Activated CD8-positive, alpha-beta T cell treated with anti-CD3 and anti-CD28 coated beads for 36 hours (primary cell): ENCODE results near the gene NME9. TPM values are rescaled to one million over a fixed set of nuclear protein-coding genes. Genes with fewer than 3 reads are reported as not detected.
A peak's percentile ranks its signal among the peaks of the same experiment; 100 is the strongest.

ENCODE experiments used
- ATAC-seq: fragments of 200-7000 bp; cut with Tn5 transposase; one replicate; pipeline ENCODE4 v1.10.0; 2021; ENCODE audit warnings: mild to moderate bottlenecking, moderate library complexity
- CTCF ChIA-PET: fragments of 350-600 bp; sonication (Branson Sonifier 250); formaldehyde crosslinking; loops from one replicate; lab custom pipeline; 2021; ENCODE audit warnings: antibody characterized with exemption; lab: Charles Lee
- POLR2A ChIA-PET: fragments of 350-600 bp; sonication (Branson Sonifier 250); formaldehyde crosslinking; loops from one replicate; lab custom pipeline; 2021; ENCODE audit warnings: antibody characterized with exemption; lab: Charles Lee
- DNase-seq: peaks from one replicate; pipeline ENCODE4 v3.0.0-alpha.2; 2020
- H3K27ac Mint-ChIP-seq: one replicate; pipeline ENCODE4 v1.8.0; 2021; ENCODE audit warnings: mild to moderate bottlenecking, mixed read lengths
- H3K27me3 Mint-ChIP-seq: one replicate; pipeline ENCODE4 v1.8.0; 2021; ENCODE audit warnings: mixed read lengths
- H3K36me3 Mint-ChIP-seq: one replicate; pipeline ENCODE4 v1.8.0; 2021; ENCODE audit warnings: low read depth, mixed read lengths
- H3K4me1 Mint-ChIP-seq: one replicate; pipeline ENCODE4 v1.8.0; 2021; ENCODE audit warnings: low read depth, mixed read lengths
- H3K4me3 Mint-ChIP-seq: one replicate; pipeline ENCODE4 v1.8.0; 2021; ENCODE audit warnings: mild to moderate bottlenecking, moderate library complexity, mixed read lengths
- H3K9me3 Mint-ChIP-seq: one replicate; pipeline ENCODE4 v1.8.0; 2021; ENCODE audit warnings: mixed read lengths
- intact Hi-C: fragments of 100-400 bp; cut with micrococcal nuclease; formaldehyde crosslinking; loops from one replicate; pipeline ENCODE4 v1.10.0; 2022
- total RNA-seq, 2 experiments: library from RNA; stranded (reverse); gene quantifications; one replicate each; pipeline ENCODE4 v1.2.3, GENCODE V29; 2021
- TF ChIP-seq, protein P1 (sequence below): fragments of 200-600 bp; IDR thresholded peaks from one replicate; pipeline ENCODE4 v1.8.0; 2022; ENCODE audit warnings: antibody characterized with exemption, mild to moderate bottlenecking

NME9 gene
- total RNA-seq, 2 experiments from 2014 or later = 0.45 TPM; not detected in 1

DNA sequence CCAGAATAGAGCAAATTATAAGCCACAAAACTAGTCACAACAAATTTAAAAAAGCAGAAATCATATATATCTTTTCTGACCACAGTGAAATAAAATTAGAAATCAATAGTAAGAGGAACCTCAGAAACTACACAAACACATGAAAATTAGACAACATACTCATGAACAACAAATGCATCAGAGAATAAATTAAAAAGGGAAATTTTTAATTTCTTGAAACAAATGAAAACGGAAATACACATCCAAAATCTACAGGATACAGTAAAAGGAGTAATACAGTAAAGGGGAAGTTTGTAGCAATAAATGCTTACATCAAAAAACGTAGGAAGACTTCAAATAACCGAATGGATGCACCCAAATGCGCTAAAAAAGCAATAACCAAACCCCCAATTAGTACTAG lies 19.2 kb downstream of the NME9 start:
- intact Hi-C loops = no loop called here
- Mint-ChIP-seq H3K27ac (no peak overlapping the region), H3K9me3 (peaks cover 21% of the 10 kb centered on the region), H3K4me1 (peaks cover 3% of the 10 kb centered on the region), H3K4me3 (no peak overlapping the region), H3K27me3 (no peaks in the 10 kb centered on the region), H3K36me3 (peaks cover 17% of the 10 kb centered on the region)
- no peak for ATAC-seq
- DNase-seq = no peak
- TF ChIP-seq, protein P1, sequence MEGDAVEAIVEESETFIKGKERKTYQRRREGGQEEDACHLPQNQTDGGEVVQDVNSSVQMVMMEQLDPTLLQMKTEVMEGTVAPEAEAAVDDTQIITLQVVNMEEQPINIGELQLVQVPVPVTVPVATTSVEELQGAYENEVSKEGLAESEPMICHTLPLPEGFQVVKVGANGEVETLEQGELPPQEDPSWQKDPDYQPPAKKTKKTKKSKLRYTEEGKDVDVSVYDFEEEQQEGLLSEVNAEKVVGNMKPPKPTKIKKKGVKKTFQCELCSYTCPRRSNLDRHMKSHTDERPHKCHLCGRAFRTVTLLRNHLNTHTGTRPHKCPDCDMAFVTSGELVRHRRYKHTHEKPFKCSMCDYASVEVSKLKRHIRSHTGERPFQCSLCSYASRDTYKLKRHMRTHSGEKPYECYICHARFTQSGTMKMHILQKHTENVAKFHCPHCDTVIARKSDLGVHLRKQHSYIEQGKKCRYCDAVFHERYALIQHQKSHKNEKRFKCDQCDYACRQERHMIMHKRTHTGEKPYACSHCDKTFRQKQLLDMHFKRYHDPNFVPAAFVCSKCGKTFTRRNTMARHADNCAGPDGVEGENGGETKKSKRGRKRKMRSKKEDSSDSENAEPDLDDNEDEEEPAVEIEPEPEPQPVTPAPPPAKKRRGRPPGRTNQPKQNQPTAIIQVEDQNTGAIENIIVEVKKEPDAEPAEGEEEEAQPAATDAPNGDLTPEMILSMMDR = no peak
- ChIA-PET CTCF (no interaction called here), POLR2A (no interaction called here)

DNA sequence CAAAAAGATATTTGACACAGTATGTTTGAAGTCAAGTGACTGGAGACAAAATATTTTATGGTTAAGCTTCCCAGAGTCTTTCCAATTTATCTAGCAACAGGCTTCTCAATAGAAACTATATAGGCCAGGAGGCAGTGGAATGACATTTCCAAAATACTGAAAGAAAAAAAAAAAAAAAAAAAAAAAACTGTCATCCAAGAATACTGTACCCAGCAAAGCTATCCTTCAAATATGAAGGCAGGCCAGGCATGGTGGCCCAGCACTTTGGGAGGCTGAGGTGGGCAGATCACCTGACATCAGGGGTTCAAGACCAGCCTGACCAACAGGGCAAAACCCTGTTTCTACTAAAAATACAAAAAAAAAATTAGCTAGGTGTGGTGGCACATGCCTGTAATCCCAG lies 20.9 kb downstream of the NME9 start:
- POLR2A ChIA-PET = no interaction called here

DNA sequence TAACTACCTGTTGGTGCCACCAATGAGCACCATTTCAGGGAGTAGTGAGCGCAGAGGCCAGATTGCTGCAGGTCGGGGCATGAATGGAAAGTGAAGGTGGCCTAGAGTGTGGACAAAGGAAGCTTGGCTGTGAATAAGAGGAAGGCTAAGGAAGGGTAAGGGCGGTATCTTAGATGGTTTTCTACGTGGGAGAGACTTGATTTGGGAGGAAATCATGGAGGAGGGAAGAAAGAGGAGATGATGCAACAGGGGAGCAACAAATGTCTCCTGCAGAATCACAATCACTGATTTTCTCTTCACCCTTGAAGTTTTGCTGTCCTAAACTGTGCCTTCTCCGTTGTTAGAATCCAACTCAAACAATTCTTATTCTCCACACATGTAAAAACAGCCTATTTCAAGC lies 21.8 kb downstream of the NME9 start:
- DNase-seq (no peak), ATAC-seq (no peak)
- H3K27me3 Mint-ChIP-seq = no peaks in the 10 kb centered on the region
- peaks cover 21% of the 10 kb centered on the region for H3K9me3 Mint-ChIP-seq
- TF ChIP-seq, protein P1 = no peak
- H3K27ac Mint-ChIP-seq = peak overlapping the region; percentile 48
- H3K4me3 Mint-ChIP-seq = no peak overlapping the region
- H3K4me1 Mint-ChIP-seq = peaks cover 3% of the 10 kb centered on the region
- ChIA-PET CTCF (no interaction called here), POLR2A (no interaction called here)
- intact Hi-C loops = no loop called here
- H3K36me3 Mint-ChIP-seq = peaks cover 17% of the 10 kb centered on the region

More for the DNA sequence above, 20.9 kb downstream of the NME9 start:
- peaks cover 21% of the 10 kb centered on the region for H3K9me3 Mint-ChIP-seq
- TF ChIP-seq, protein P1 = no peak
- no peak for DNase-seq
- ATAC-seq = no peak
- H3K36me3 Mint-ChIP-seq = peaks cover 17% of the 10 kb centered on the region
- no peaks in the 10 kb centered on the region for H3K27me3 Mint-ChIP-seq
- CTCF ChIA-PET = no interaction called here
- peaks cover 3% of the 10 kb centered on the region for H3K4me1 Mint-ChIP-seq
- no peak overlapping the region for H3K27ac Mint-ChIP-seq
- H3K4me3 Mint-ChIP-seq = no peak overlapping the region
- intact Hi-C loops = no loop called here

DNA sequence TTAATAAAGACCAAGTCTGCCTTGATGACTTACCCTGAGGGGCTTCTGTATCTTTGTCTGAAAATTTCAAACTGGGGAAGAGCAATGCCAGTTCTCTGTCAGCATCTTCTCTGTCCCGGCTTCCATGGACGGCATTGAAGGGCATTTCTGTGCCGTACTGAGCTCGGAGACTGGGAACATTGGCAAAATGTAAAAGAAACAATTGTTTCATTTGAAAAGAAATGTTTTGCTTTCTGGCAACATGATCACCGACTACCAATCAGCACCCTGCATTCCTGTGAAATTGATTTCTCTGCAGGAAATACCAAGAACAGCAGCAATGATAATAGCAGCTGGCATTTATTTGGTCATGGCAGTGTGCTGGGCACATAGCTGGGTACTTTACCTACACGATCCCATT lies 26.2 kb downstream of the NME9 start:
- DNase-seq (no peak), ATAC-seq (no peak)
- ChIA-PET POLR2A (no interaction called here), CTCF (no interaction called here)
- H3K36me3 Mint-ChIP-seq = peaks cover 15% of the 10 kb centered on the region
- TF ChIP-seq, protein P1 = no peak
- no peaks in the 10 kb centered on the region for H3K27me3 Mint-ChIP-seq
- H3K27ac Mint-ChIP-seq = no peak overlapping the region
- intact Hi-C loops = no loop called here
- H3K4me3 Mint-ChIP-seq = no peak overlapping the region
- H3K4me1 Mint-ChIP-seq = no peaks in the 10 kb centered on the region
- peaks cover 10% of the 10 kb centered on the region for H3K9me3 Mint-ChIP-seq

DNA sequence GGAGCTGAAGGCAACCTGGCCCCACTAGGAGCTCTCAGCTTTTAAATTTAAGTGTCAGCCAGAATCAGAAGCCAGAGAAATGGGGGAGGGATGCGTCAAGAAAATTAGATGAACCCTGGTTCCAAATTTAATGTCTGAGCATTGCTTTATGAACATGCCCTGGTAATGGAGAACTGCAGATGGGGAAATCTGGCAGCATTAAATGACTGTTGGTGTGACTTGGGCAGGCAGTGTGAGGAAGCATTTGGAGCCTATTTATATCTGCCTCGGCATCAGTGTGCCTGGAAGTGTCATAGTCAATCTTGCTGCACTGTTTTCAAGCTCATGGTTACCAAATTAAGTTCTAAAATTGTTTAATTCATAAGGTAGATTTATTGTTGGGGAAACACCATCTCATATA lies 29.0 kb downstream of the NME9 start:
- H3K27me3 Mint-ChIP-seq = no peaks in the 10 kb centered on the region
- ATAC-seq = no peak
- no peak overlapping the region for H3K4me3 Mint-ChIP-seq
- TF ChIP-seq, protein P1 = no peak
- peaks cover 16% of the 10 kb centered on the region for H3K36me3 Mint-ChIP-seq
- H3K9me3 Mint-ChIP-seq = no peaks in the 10 kb centered on the region
- ChIA-PET POLR2A (no interaction called here), CTCF (interaction anchor here (0.7 to 2.0 kb wide), 2 partner anchors 28 to 117 kb away, joined by 3 to 4 read pairs; no protein-coding TSS in a partner anchor)
- intact Hi-C loops = no loop called here
- no peak overlapping the region for H3K27ac Mint-ChIP-seq
- peaks cover 18% of the 10 kb centered on the region for H3K4me1 Mint-ChIP-seq
- DNase-seq = no peak
